ENCODE data around the gene HEXA. TPM values are rescaled to one million over a fixed set of nuclear protein-coding genes. Genes with fewer than 3 reads are reported as not detected.
"Not testable (repeated sequence)": the region's sequence is repeated elsewhere in the genome, so short reads cannot be mapped to it uniquely, and the experiment has no call there.

Gene HEXA
- polyA plus RNA-seq, 1 donor from 2014 or later = 105 TPM

DNA sequence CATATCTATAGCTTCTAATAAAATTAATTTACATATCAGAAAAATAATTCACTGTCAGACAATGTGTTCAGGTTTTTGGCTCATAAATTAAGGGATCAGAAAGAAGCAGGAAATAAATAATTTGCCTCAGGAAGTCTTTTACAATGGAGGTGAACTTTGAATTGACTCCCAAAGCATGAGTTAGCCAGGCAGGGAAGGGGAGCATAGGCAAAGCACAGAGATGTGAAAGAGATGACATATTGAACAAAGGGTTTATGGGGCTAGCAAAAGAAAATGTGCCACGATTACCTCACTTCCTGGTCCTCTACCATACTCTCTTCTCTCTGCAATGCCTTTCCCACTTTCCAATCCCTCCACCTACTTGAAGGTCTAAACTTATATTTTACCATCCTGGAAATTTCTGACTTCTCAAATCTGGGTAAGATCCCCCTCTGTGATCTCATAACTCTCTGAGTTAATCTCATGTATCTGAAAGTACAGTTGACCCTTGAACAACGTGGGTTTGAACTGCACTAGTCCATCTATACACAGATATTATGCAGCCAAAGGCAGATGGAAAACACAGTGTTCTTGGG lies 4.1 kb upstream of the HEXA start:
- Histone ChIP-seq H3K9me3 (ENCODE audit: low read length) (no peaks in the 10 kb centered on the region), H2AFZ (ENCODE audit: low read depth, low read length) (no peak overlapping the region), H3K9me2 (ENCODE audit: insufficient read depth, low read length) (no peaks in the 10 kb centered on the region), H3K27me3 (ENCODE audit: insufficient read depth, low read depth, low read length) (peaks cover 11% of the 10 kb centered on the region), H3K4me2 (ENCODE audit: low read length) (no peak overlapping the region), H3K9ac (ENCODE audit: low read length) (no peak overlapping the region), H3K36me3 (ENCODE audit: insufficient read depth, low read length) (no peaks in the 10 kb centered on the region), H3K4me3 (ENCODE audit: low read length) (no peak overlapping the region), H3F3A (ENCODE audit: insufficient read depth, low read length, poor library complexity, severe bottlenecking) (no peaks in the 10 kb centered on the region), H3K27ac (ENCODE audit: low read length) (no peak overlapping the region), H3K79me2 (replicated peaks; ENCODE audit: insufficient read depth, low read length) (peaks cover 8% of the 10 kb centered on the region), H4K20me1 (ENCODE audit: insufficient read depth) (no peaks in the 10 kb centered on the region)
- TF ChIP-seq EP300 (conservative IDR thresholded peaks at IDR 0.05; ENCODE audit: poor library complexity, severe bottlenecking) = no peak
- TF ChIP-seq, protein P1, sequence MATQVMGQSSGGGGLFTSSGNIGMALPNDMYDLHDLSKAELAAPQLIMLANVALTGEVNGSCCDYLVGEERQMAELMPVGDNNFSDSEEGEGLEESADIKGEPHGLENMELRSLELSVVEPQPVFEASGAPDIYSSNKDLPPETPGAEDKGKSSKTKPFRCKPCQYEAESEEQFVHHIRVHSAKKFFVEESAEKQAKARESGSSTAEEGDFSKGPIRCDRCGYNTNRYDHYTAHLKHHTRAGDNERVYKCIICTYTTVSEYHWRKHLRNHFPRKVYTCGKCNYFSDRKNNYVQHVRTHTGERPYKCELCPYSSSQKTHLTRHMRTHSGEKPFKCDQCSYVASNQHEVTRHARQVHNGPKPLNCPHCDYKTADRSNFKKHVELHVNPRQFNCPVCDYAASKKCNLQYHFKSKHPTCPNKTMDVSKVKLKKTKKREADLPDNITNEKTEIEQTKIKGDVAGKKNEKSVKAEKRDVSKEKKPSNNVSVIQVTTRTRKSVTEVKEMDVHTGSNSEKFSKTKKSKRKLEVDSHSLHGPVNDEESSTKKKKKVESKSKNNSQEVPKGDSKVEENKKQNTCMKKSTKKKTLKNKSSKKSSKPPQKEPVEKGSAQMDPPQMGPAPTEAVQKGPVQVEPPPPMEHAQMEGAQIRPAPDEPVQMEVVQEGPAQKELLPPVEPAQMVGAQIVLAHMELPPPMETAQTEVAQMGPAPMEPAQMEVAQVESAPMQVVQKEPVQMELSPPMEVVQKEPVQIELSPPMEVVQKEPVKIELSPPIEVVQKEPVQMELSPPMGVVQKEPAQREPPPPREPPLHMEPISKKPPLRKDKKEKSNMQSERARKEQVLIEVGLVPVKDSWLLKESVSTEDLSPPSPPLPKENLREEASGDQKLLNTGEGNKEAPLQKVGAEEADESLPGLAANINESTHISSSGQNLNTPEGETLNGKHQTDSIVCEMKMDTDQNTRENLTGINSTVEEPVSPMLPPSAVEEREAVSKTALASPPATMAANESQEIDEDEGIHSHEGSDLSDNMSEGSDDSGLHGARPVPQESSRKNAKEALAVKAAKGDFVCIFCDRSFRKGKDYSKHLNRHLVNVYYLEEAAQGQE (IDR thresholded peaks at IDR 0.05; ENCODE audit: borderline replicate concordance) = no peak
- TF ChIP-seq RAD21 (conservative IDR thresholded peaks at IDR 0.05) = no peak
- TF ChIP-seq, protein P2, sequence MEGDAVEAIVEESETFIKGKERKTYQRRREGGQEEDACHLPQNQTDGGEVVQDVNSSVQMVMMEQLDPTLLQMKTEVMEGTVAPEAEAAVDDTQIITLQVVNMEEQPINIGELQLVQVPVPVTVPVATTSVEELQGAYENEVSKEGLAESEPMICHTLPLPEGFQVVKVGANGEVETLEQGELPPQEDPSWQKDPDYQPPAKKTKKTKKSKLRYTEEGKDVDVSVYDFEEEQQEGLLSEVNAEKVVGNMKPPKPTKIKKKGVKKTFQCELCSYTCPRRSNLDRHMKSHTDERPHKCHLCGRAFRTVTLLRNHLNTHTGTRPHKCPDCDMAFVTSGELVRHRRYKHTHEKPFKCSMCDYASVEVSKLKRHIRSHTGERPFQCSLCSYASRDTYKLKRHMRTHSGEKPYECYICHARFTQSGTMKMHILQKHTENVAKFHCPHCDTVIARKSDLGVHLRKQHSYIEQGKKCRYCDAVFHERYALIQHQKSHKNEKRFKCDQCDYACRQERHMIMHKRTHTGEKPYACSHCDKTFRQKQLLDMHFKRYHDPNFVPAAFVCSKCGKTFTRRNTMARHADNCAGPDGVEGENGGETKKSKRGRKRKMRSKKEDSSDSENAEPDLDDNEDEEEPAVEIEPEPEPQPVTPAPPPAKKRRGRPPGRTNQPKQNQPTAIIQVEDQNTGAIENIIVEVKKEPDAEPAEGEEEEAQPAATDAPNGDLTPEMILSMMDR (IDR thresholded peaks at IDR 0.05; ENCODE audit: poor library complexity, severe bottlenecking) = no peak
- TF ChIP-seq SMC3 (conservative IDR thresholded peaks at IDR 0.05; ENCODE audit: poor library complexity) = no peak
- no peak for TF ChIP-seq TAF1 (IDR thresholded peaks at IDR 0.05; ENCODE audit: low read depth)
- TF ChIP-seq EZH2 (IDR thresholded peaks at IDR 0.05; ENCODE audit: borderline replicate concordance, insufficient read depth, low read length, poor library complexity, severe bottlenecking) = no peak
- TF ChIP-seq POLR2AphosphoS5 (IDR thresholded peaks at IDR 0.05) = no peak
- no peak for TF ChIP-seq MXI1 (conservative IDR thresholded peaks at IDR 0.05; ENCODE audit: poor library complexity, severe bottlenecking)

DNA sequence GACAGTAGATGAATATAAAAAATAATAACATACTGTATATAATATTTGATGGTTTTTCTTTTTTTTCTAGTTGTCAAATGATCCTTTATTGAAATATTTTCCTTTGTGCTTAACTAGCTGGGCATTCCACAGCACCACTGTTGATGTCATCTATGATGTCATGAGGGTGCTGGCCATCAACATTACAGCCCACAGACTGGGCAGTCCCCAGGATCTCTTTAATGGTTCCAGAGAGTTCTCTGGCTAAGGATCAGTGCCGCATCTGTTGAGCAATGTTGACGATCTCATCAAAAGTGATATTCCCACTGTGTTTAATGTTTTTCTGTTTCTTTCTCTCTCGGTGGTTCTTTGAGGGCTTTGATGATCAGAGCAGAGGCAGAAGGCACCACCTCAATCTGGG lies 3.3 kb upstream of the HEXA start:
- H3K36me3 ChIP-seq (ENCODE audit: insufficient read depth, low read length); H3K27ac ChIP-seq (ENCODE audit: low read length); H3K4me3 ChIP-seq (ENCODE audit: low read length); H3K4me2 ChIP-seq (ENCODE audit: low read length); H2AFZ ChIP-seq (ENCODE audit: low read depth, low read length); H3K9me2 ChIP-seq (ENCODE audit: insufficient read depth, low read length); H4K20me1 ChIP-seq (ENCODE audit: insufficient read depth); H3K27me3 ChIP-seq (ENCODE audit: insufficient read depth, low read depth, low read length); H3K9ac ChIP-seq (ENCODE audit: low read length); H3F3A ChIP-seq (ENCODE audit: insufficient read depth, low read length, poor library complexity, severe bottlenecking); H3K9me3 ChIP-seq (ENCODE audit: low read length): not testable (repeated sequence)
- H3K79me2 ChIP-seq (replicated peaks; ENCODE audit: insufficient read depth, low read length) = peaks cover 16% of the 10 kb centered on the region

DNA sequence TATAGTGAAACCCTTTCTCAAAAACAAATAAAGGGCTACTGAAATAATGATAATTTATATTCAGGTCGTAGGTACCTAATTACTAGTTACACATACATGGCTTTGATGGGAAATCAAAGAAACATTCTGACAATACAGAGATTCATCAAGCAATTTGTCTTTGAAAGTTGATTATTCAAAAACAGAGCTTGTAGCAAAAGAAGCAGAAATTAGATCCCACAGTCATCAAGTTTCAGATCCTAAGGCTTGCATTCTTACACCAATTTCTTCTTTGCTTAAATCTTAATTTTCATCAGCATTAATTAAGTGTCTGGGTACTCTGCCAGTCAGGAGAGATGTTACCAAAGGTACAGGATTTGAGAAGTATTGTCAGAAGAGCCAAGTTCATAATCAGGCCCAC lies 1.5 kb upstream of the HEXA start:
- H3F3A ChIP-seq (ENCODE audit: insufficient read depth, low read length, poor library complexity, severe bottlenecking) = no peaks in the 10 kb centered on the region
- no peaks in the 10 kb centered on the region for H4K20me1 ChIP-seq (ENCODE audit: insufficient read depth)
- H3K36me3 ChIP-seq (ENCODE audit: insufficient read depth, low read length) = no peaks in the 10 kb centered on the region
- H3K27me3 ChIP-seq (ENCODE audit: insufficient read depth, low read depth, low read length) = no peaks in the 10 kb centered on the region
- H3K4me3 ChIP-seq (ENCODE audit: low read length) = no peak overlapping the region
- H3K79me2 ChIP-seq (replicated peaks; ENCODE audit: insufficient read depth, low read length) = peaks cover 31% of the 10 kb centered on the region
- TF ChIP-seq POLR2AphosphoS5 (IDR thresholded peaks at IDR 0.05) (no peak), MXI1 (conservative IDR thresholded peaks at IDR 0.05; ENCODE audit: poor library complexity, severe bottlenecking) (no peak), SMC3 (conservative IDR thresholded peaks at IDR 0.05; ENCODE audit: poor library complexity) (no peak), RAD21 (conservative IDR thresholded peaks at IDR 0.05) (no peak), EZH2 (IDR thresholded peaks at IDR 0.05; ENCODE audit: borderline replicate concordance, insufficient read depth, low read length, poor library complexity, severe bottlenecking) (no peak), TAF1 (IDR thresholded peaks at IDR 0.05; ENCODE audit: low read depth) (no peak), EP300 (conservative IDR thresholded peaks at IDR 0.05; ENCODE audit: poor library complexity, severe bottlenecking) (no peak)
- TF ChIP-seq, protein P1 (IDR thresholded peaks at IDR 0.05; ENCODE audit: borderline replicate concordance) = no peak
- TF ChIP-seq, protein P2 (IDR thresholded peaks at IDR 0.05; ENCODE audit: poor library complexity, severe bottlenecking) = no peak
- H3K4me2 ChIP-seq (ENCODE audit: low read length) = no peak overlapping the region
- no peak overlapping the region for H2AFZ ChIP-seq (ENCODE audit: low read depth, low read length)
- H3K9me2 ChIP-seq (ENCODE audit: insufficient read depth, low read length) = no peaks in the 10 kb centered on the region
- H3K9me3 ChIP-seq (ENCODE audit: low read length) = no peaks in the 10 kb centered on the region
- no peak overlapping the region for H3K27ac ChIP-seq (ENCODE audit: low read length)
- H3K9ac ChIP-seq (ENCODE audit: low read length) = no peak overlapping the region

All from neural cell (in vitro differentiated cells).